GM06990 (cell line): ENCODE results near the gene MIA2.

Source experiments
- DNase-seq: peaks from one replicate; pipeline ENCODE4 v3.0.0-alpha.2; 2011; ENCODE audit not compliant: insufficient read length; ENCODE audit errors: extremely low read depth
- H3K27me3 ChIP-seq: replicated peaks from 2 replicates; pipeline ENCODE4 v1.6.0; 2011; ENCODE audit warnings: low read length; ENCODE audit not compliant: control insufficient read depth, insufficient read depth
- H3K36me3 ChIP-seq: 2 replicates; pipeline ENCODE4 v1.5.1; 2011; ENCODE audit warnings: low read length; ENCODE audit not compliant: control insufficient read depth, insufficient read depth
- H3K4me3 ChIP-seq: replicated peaks from 2 replicates; pipeline ENCODE4 v1.5.1; 2011; ENCODE audit warnings: low read depth, mild to moderate bottlenecking, control low read depth, low read length
- TF ChIP-seq, protein P1 (sequence below): IDR thresholded peaks from 2 replicates; pipeline ENCODE4 v1.5.1; 2011; ENCODE audit warnings: low read length, control low read depth, mild to moderate bottlenecking, inconsistent platforms; ENCODE audit not compliant: insufficient read depth, poor library complexity, severe bottlenecking

Gene MIA2

DNA sequence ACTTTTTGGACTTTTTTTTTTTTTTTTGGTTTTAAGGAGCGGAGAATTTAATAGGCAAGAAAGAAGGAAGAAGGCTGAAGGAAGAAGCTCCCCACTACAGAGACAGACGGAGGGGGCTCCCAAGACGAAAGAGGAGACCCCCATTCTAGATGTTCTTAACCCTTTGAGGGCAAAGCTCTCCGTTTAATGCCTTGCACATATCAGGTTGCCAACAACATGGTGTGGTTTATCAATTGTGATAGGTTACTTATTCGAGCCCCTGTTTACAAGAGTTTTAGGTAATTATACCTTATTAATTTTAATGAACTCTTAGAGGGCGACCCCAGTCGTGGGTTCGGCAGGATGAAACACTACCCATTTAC lies 199.7 kb downstream of the MIA2 start:
- TF ChIP-seq, protein P1, sequence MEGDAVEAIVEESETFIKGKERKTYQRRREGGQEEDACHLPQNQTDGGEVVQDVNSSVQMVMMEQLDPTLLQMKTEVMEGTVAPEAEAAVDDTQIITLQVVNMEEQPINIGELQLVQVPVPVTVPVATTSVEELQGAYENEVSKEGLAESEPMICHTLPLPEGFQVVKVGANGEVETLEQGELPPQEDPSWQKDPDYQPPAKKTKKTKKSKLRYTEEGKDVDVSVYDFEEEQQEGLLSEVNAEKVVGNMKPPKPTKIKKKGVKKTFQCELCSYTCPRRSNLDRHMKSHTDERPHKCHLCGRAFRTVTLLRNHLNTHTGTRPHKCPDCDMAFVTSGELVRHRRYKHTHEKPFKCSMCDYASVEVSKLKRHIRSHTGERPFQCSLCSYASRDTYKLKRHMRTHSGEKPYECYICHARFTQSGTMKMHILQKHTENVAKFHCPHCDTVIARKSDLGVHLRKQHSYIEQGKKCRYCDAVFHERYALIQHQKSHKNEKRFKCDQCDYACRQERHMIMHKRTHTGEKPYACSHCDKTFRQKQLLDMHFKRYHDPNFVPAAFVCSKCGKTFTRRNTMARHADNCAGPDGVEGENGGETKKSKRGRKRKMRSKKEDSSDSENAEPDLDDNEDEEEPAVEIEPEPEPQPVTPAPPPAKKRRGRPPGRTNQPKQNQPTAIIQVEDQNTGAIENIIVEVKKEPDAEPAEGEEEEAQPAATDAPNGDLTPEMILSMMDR, result no peak
- Histone ChIP-seq H3K27me3 (no peaks in the 10 kb centered on the region), H3K4me3 (peak overlapping the region; percentile 61), H3K36me3 (no peaks in the 10 kb centered on the region; the same call in 1 of the 2 replicates)
- no peak for DNase-seq

DNA sequence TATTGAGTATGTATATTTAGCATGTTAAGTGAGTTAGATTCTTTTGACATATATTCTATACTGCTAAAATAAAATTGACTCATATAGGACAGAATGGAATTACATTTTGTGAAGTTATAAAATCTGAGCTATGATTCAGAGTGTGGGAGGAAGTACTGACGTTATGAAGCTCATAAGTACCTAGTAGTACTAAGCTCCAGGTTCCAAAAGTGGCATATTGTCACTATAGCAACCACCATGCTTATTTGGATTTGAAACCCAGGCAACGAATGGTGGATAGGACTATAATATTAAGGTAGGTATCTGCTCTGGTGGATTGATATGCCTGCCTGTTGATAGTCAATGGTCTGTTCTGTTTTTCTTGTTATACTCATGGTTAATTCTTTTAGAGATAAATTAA lies 200.7 kb downstream of the MIA2 start:
- Histone ChIP-seq H3K36me3 (no peaks in the 10 kb centered on the region), H3K27me3 (no peaks in the 10 kb centered on the region), H3K4me3 (no peak overlapping the region)
- no peak for DNase-seq
- TF ChIP-seq, protein P1, result no peak

DNA sequence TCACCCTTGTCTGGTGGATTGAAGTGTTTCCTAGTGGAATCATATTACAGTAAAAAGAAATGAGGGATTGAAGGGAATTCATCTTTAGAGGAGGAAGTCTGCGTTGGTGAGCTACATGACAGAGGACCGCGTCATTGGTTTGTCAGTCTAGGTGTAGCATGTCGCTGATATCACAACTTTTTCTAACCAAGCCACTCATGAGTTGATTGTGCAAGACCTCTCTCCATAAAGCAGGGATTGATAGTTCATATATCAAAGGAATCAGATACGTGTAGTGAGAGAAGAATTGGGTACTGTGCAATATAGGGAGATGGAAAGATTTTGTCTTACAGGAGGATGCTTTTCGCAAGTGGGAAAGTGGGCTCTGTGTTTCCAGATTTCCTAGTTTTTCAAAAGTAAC lies 201.5 kb downstream of the MIA2 start:
- TF ChIP-seq, protein P1, result no peak
- Histone ChIP-seq H3K36me3 (no peaks in the 10 kb centered on the region), H3K4me3 (no peak overlapping the region)

More for the DNA sequence above, 201.5 kb downstream of the MIA2 start:
- no peak for DNase-seq
- H3K27me3 ChIP-seq, result no peaks in the 10 kb centered on the region
